BJ (cell line): Measurements from ENCODE around the gene GAPVD1. TPM values are rescaled to one million over a fixed set of nuclear protein-coding genes. Genes with fewer than 3 reads are reported as not detected.

Source experiments
- CTCF ChIA-PET: fragments of 350-600 bp; formaldehyde crosslinking; extraction: SDS; loops from one replicate; lab custom pipeline; 2021; ENCODE audit warnings: antibody characterized with exemption, inconsistent platforms; lab: Yijun Ruan, JAX
- POLR2A ChIA-PET: fragments of 300-600 bp; sonication (Branson Sonifier 250); formaldehyde crosslinking; extraction: SDS; loops from one replicate; lab custom pipeline; 2021; ENCODE audit warnings: antibody characterized with exemption; lab: Charles Lee
- DNase-seq: peaks from one replicate; pipeline ENCODE4 v3.0.0-alpha.2; 2011; ENCODE audit warnings: low read depth
- H3K27me3 ChIP-seq: 2 replicates; pipeline ENCODE4 v1.6.0; 2011; ENCODE audit warnings: low read length; ENCODE audit not compliant: control insufficient read depth, insufficient read depth
- H3K36me3 ChIP-seq: 2 replicates; pipeline ENCODE4 v1.5.1; 2011; ENCODE audit warnings: low read length; ENCODE audit not compliant: control insufficient read depth, insufficient read depth
- H3K4me3 ChIP-seq: 2 replicates; pipeline ENCODE4 v1.5.1; 2011; ENCODE audit warnings: low read depth, mild to moderate bottlenecking, control low read depth, low read length
- polyA plus RNA-seq: library from polyadenylated mRNA; depleted of rRNA; stranded (reverse); fragments of >200 nt; gene quantifications from 2 replicates; pipeline ENCODE4 v1.2.3, GENCODE V29; 2011
- TF ChIP-seq, protein P1 (sequence below): IDR thresholded peaks from 2 replicates; pipeline ENCODE4 v1.5.1; 2011; ENCODE audit warnings: low read depth, mild to moderate bottlenecking, control low read depth, inconsistent platforms, low read length, moderate library complexity; ENCODE audit not compliant: insufficient read depth

GAPVD1 gene
- polyA plus RNA-seq, 1 experiment: 11.6 TPM

DNA sequence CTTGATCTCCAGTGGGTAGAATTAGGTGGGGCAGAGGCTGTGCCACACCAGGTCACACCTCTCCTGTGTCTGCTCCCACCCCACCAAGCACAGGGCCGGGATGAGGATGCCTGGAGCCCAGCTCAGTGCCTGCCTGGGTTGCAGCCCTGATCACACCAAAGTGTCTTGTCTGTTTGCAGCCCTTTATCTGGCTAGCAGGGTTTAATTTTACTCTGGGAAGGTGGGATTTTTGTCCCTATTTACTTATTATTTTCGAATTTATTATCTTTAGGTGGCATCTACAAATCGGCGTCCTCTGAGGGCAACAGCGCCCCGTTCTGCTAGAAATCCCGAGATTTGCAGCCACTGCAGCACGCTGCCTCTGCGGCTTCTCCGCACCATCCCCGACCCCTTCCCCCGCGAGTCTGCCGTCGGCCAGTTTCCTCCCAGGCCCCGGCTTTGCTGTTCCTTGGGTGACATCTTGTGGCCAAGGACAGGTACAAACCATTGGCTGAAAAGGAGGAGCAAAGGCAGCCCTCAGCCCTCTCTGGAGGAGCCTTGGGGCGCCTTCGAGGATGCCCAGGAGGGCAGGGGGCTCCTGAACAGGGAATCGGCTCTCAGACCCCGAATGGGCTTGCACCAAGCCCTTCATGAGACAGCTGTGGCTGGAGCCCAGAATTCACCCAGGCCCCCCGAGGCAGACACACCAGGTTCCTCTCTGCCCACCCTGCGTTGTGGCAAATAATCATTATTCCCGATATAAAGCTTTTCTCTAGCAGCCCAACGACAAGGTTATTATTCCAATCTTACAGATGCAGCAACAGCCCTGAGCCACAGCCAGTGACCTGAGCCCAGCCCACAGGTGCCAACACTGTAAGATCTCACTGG lies 113.0 kb downstream of the GAPVD1 start:
- DNase-seq: peak; percentile 6
- ChIA-PET CTCF (interaction anchor here (0.7 to 1.2 kb wide), 3 partner anchors 501 to 595 kb away, joined by 3 read pairs; no protein-coding TSS in a partner anchor), POLR2A (no interaction called here)
- Histone ChIP-seq H3K4me3 (peak overlapping the region; percentile 26), H3K27me3 (peaks cover 7% of the 10 kb centered on the region), H3K36me3 (no peaks in the 10 kb centered on the region)
- TF ChIP-seq, protein P1, sequence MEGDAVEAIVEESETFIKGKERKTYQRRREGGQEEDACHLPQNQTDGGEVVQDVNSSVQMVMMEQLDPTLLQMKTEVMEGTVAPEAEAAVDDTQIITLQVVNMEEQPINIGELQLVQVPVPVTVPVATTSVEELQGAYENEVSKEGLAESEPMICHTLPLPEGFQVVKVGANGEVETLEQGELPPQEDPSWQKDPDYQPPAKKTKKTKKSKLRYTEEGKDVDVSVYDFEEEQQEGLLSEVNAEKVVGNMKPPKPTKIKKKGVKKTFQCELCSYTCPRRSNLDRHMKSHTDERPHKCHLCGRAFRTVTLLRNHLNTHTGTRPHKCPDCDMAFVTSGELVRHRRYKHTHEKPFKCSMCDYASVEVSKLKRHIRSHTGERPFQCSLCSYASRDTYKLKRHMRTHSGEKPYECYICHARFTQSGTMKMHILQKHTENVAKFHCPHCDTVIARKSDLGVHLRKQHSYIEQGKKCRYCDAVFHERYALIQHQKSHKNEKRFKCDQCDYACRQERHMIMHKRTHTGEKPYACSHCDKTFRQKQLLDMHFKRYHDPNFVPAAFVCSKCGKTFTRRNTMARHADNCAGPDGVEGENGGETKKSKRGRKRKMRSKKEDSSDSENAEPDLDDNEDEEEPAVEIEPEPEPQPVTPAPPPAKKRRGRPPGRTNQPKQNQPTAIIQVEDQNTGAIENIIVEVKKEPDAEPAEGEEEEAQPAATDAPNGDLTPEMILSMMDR: peak; percentile 81

DNA sequence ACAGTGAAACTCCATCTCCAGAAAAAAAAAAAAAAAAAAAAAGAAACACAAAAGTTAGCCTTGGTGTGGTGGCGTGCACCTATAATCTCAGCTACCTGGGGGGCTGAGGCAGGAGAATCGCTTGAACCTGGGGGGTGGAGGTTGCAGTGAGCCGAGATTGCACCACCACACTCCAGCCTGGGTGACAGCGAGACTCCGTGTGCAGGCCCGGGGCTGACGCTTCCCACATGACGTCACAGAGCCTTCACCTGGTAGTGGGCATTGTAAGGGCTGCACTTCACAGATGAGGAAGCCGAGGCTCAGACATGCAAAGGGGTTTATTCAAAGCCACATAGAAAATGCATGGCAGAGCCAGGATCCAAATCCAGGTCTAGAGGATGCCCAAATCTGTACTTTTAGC lies 114.2 kb downstream of the GAPVD1 start:
- H3K4me3 ChIP-seq: no peak overlapping the region
- H3K36me3 ChIP-seq: no peaks in the 10 kb centered on the region
- no peak for DNase-seq
- CTCF ChIA-PET: interaction anchor here (0.7 to 1.2 kb wide), 2 partner anchors 502 to 596 kb away, joined by 3 read pairs; no protein-coding TSS in a partner anchor
- peaks cover 7% of the 10 kb centered on the region for H3K27me3 ChIP-seq
- TF ChIP-seq, protein P1: no peak
- POLR2A ChIA-PET: no interaction called here

DNA sequence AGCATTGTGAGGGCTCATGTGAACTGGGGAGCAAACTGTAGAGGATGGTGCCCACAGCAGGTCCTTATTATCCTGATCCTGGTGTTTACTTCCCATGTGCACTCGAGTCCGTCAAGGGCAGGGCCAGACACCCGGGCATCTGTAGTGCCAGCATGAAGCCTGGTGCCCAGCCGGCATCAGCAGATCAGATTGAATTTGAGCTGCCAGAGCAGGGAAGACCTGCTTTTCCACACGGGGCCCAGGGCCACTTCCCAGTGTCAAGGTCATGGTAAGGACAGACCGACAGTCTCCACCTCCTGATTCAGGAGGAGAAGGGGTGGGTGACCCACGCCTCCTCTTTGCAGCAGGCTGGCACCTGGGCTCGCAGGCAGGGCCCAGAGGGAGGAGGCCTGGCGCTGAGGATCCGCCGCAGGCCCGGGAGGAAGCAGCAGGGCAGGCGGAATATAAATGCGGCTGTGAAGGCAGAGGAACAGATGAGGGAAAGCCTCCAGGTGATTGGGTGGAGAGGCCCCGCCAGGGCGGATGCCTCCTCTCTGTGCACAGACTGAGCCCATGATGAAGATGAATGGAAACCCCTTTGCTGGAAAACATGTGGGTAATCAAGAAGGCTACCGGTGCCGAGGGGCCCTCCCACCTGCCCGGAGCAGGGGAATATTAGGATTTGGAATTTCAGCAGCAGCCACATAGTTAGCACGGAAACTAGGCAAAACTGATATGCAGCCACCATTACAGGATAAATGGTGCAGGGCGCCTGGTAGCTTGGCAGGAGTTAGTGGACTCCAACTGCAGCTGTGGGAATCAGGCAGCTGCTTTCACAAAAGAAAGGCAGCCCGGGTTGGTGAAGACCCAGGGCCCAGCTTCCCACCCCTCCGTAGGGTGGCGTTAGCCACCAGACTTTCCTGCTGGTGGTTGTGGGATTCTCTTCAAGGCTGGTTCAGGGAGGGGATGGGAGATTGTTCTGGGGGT lies 114.9 kb downstream of the GAPVD1 start:
- Histone ChIP-seq H3K36me3 (no peaks in the 10 kb centered on the region), H3K4me3 (no peak overlapping the region), H3K27me3 (peaks cover 7% of the 10 kb centered on the region)
- no peak for DNase-seq
- ChIA-PET POLR2A (no interaction called here), CTCF (interaction anchor here (0.9 to 1.4 kb wide), 4 partner anchors 524 to 605 kb away, joined by 3 to 4 read pairs (median 3); no protein-coding TSS in a partner anchor)
- TF ChIP-seq, protein P1: no peak

DNA sequence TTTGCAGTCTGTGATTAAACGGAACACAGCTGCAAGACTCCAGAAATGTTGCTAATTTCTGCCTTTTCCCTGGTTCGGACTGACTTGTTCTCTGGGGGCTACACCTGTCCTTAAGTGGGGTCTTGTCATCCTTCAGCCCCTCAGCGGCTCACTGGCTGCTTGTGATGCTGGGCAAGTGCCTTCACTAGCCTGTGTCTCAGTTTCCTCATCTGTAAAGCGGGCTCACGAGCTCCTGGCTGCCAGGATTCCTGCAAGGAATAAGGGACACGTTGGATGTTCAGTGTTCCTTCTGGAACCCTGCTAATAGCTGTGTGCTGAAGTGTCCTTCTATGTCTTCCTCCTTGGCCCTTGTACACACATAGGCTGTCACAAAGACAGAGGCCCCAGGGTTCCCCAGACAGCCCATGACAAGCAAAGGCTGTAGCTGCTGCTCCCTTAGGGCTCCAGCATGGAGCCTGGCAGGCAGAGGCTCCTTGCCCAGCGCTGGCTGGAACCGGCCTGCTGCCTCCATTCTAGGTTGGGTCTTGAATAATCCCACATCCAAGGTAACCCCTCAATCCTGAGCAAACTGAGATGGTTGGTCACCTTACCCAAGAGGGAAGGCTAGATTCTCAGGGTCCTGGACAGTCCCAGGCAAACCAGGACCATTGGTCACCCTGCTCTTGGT lies 116.1 kb downstream of the GAPVD1 start:
- Histone ChIP-seq H3K27me3 (peaks cover 7% of the 10 kb centered on the region), H3K36me3 (no peaks in the 10 kb centered on the region), H3K4me3 (no peak overlapping the region)
- ChIA-PET POLR2A (no interaction called here), CTCF (interaction anchor here (0.6 to 1.4 kb wide), 5 partner anchors 230 to 1114 kb away, joined by 3 to 4 read pairs (median 3); no protein-coding TSS in a partner anchor)
- no peak for DNase-seq
- TF ChIP-seq, protein P1: no peak
